Panc1 (cell line): ENCODE results near the gene GLI3.

Experiments
- POLR2AphosphoS5 ChIP-seq: IDR thresholded peaks from 2 replicates; pipeline ENCODE4 v1.6.1; 2012; ENCODE audit warnings: mild to moderate bottlenecking, low read depth, low read length, moderate library complexity
- SIN3A ChIP-seq: IDR thresholded peaks from 2 replicates; pipeline ENCODE4 v1.6.1; 2012; ENCODE audit warnings: low read depth, mild to moderate bottlenecking, low read length, moderate library complexity, borderline replicate concordance; ENCODE audit not compliant: insufficient read depth
- TCF7L2 ChIP-seq: IDR thresholded peaks from 2 replicates; pipeline ENCODE4 v1.6.1; 2011; ENCODE audit warnings: mild to moderate bottlenecking, low read depth, low read length, inconsistent platforms
- TF ChIP-seq, protein P1 (sequence below): fragments of 450-650 bp; IDR thresholded peaks from 2 replicates; pipeline ENCODE4 v1.5.1; 2017; ENCODE audit warnings: mild to moderate bottlenecking
- TF ChIP-seq, protein P2 (sequence below), 2 experiments: IDR thresholded peaks; 2 replicates each; pipeline ENCODE4 v1.6.1; 2011 to 2012; ENCODE audit warnings: low read depth in 2 of 2, control low read depth in 1 of 2, low read length in 1 of 2, mild to moderate bottlenecking in 1 of 2, moderate library complexity in 1 of 2; ENCODE audit not compliant: insufficient read depth in 1 of 2

DNA sequence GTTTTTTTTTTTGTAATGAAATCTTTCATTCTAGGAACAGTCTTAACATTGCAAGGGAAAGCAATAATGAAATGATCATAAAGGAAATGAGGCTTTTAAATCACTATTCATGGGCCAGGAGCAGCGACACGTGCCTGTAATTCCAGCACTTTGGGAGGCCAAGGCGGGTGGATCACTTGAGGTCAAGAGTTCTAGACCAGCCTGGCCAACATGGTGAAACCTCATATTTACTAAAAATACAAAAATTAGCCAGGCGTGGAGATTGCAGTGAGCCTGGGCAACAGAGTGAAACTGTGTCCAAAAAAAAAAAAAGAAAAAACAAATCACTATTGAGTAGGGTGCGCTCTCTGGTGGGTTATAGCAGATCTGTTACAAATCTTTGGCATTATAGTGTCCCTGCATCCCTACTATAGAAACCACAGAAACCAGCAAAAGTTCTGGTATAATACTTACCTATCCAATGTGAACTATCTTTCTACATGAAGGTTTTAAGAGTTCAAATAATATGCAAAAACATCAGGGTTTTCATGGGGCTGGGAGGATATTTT lies 72.1 kb downstream of the GLI3 start:
- TF ChIP-seq POLR2AphosphoS5: no peak
- TF ChIP-seq, protein P1, sequence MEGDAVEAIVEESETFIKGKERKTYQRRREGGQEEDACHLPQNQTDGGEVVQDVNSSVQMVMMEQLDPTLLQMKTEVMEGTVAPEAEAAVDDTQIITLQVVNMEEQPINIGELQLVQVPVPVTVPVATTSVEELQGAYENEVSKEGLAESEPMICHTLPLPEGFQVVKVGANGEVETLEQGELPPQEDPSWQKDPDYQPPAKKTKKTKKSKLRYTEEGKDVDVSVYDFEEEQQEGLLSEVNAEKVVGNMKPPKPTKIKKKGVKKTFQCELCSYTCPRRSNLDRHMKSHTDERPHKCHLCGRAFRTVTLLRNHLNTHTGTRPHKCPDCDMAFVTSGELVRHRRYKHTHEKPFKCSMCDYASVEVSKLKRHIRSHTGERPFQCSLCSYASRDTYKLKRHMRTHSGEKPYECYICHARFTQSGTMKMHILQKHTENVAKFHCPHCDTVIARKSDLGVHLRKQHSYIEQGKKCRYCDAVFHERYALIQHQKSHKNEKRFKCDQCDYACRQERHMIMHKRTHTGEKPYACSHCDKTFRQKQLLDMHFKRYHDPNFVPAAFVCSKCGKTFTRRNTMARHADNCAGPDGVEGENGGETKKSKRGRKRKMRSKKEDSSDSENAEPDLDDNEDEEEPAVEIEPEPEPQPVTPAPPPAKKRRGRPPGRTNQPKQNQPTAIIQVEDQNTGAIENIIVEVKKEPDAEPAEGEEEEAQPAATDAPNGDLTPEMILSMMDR: no peak
- no peak for TF ChIP-seq TCF7L2
- no peak for TF ChIP-seq SIN3A
- TF ChIP-seq, protein P2, sequence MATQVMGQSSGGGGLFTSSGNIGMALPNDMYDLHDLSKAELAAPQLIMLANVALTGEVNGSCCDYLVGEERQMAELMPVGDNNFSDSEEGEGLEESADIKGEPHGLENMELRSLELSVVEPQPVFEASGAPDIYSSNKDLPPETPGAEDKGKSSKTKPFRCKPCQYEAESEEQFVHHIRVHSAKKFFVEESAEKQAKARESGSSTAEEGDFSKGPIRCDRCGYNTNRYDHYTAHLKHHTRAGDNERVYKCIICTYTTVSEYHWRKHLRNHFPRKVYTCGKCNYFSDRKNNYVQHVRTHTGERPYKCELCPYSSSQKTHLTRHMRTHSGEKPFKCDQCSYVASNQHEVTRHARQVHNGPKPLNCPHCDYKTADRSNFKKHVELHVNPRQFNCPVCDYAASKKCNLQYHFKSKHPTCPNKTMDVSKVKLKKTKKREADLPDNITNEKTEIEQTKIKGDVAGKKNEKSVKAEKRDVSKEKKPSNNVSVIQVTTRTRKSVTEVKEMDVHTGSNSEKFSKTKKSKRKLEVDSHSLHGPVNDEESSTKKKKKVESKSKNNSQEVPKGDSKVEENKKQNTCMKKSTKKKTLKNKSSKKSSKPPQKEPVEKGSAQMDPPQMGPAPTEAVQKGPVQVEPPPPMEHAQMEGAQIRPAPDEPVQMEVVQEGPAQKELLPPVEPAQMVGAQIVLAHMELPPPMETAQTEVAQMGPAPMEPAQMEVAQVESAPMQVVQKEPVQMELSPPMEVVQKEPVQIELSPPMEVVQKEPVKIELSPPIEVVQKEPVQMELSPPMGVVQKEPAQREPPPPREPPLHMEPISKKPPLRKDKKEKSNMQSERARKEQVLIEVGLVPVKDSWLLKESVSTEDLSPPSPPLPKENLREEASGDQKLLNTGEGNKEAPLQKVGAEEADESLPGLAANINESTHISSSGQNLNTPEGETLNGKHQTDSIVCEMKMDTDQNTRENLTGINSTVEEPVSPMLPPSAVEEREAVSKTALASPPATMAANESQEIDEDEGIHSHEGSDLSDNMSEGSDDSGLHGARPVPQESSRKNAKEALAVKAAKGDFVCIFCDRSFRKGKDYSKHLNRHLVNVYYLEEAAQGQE (IDR thresholded peaks at IDR 0.05; ENCODE audit: insufficient read depth in 1 of 2, low read depth in 2 of 2, low read length in 1 of 2): no peak
